Left cardiac atrium (tissue), 4 donors: ENCODE data around the gene RNF40. TPM values are rescaled to one million over a fixed set of nuclear protein-coding genes. Genes with fewer than 3 reads are reported as not detected.

Experiments used
- ATAC-seq, 2 donors: fragments of 200-7000 bp; cut with Tn5 transposase; one replicate each; pipeline ENCODE4 v1.9.1; 2020; ENCODE audit warnings: mild to moderate bottlenecking in 2 of 2, moderate library complexity in 2 of 2
- DNase-seq: peaks from one replicate; pipeline ENCODE4 v3.0.0-alpha.2; 2020
- intact Hi-C, 2 donors: fragments of 100-400 bp; cut with DNase I; formaldehyde crosslinking; loops; one replicate each; pipeline versions ENCODE4 v1.14.1 to v1.15.1; 2022 to 2023
- total RNA-seq, 2 donors: library from RNA; stranded (reverse); fragmentation: NEBNext Ultra II Directional; extraction: Animal tissue kit (Norgen Biotek cat#: 25700); gene quantifications; one replicate each; pipeline ENCODE4 v1.2.1, GENCODE V29; 2021
- donor health status: DM: no; HTN: yes; CAD: no.
- donor health status: DM: no; HTN: yes; CAD: no; lungs with severe emphysema.
- donor health status: DM: yes; HTN: yes; CAD: no.
- donor health status: Dilated cardiomyopathy.

RNF40 gene
- total RNA-seq, 2 donors from 2014 or later: 41.2 to 72.1 TPM

- DNase-seq: no peak
- intact Hi-C loops: no loop called here
- ATAC-seq: no peak
Observed at GRCh38 chr16:30758988-30759491, 3.1 kb upstream of the RNF40 start.

GRCh38 chr16:30760001-30760559, 2.0 kb upstream of the RNF40 start:
- no peak for DNase-seq
- ATAC-seq: no peak
- intact Hi-C loops: no loop called here

- intact Hi-C loops: no loop called here
- DNase-seq (no peak), ATAC-seq (no peak)
Observed at GRCh38 chr16:30760577-30761426, 1.3 kb upstream of the RNF40 start.

GRCh38 chr16:30761427-30761927, 645 bp upstream of the RNF40 start:
- ATAC-seq (peak; percentile 8 to 52), DNase-seq (no peak)
- intact Hi-C loops: no loop called here

GRCh38 chr16:30762991-30763725, 1.0 kb downstream of the RNF40 start:
- intact Hi-C loops: no loop called here
- DNase-seq: no peak
- ATAC-seq: no peak

GRCh38 chr16:30764086-30764485, 2.0 kb downstream of the RNF40 start:
- intact Hi-C loops: no loop called here
- DNase-seq: no peak
- no peak for ATAC-seq

- DNase-seq (no peak), ATAC-seq (no peak)
- intact Hi-C loops: no loop called here
Observed at GRCh38 chr16:30764816-30765465, 2.8 kb downstream of the RNF40 start.

- intact Hi-C loops: no loop called here
- ATAC-seq (no peak), DNase-seq (no peak)
Observed at GRCh38 chr16:30766206-30766932, 4.2 kb downstream of the RNF40 start.

GRCh38 chr16:30766933-30767284, 4.8 kb downstream of the RNF40 start:
- peak; percentile 4 to 10 for ATAC-seq
- intact Hi-C loops: no loop called here
- no peak for DNase-seq

- DNase-seq: no peak
- peak in 1 of 2 donors; percentile 19 for ATAC-seq
- intact Hi-C loops: no loop called here
Observed at GRCh38 chr16:30767767-30768465, 5.8 kb downstream of the RNF40 start.

- DNase-seq (no peak), ATAC-seq (no peak)
- intact Hi-C loops: no loop called here
Observed at GRCh38 chr16:30768583-30769181, 6.6 kb downstream of the RNF40 start.

GRCh38 chr16:30769379-30770089, 7.4 kb downstream of the RNF40 start:
- ATAC-seq (no peak), DNase-seq (no peak)
- intact Hi-C loops: no loop called here

- DNase-seq (no peak), ATAC-seq (no peak)
- intact Hi-C loops: no loop called here
Observed at GRCh38 chr16:30771726-30772125, 9.6 kb downstream of the RNF40 start.

GRCh38 chr16:30773826-30774225, 11.7 kb downstream of the RNF40 start:
- intact Hi-C loops: no loop called here

GRCh38 chr16:30774367-30775130, 12.4 kb downstream of the RNF40 start:
- intact Hi-C loops: no loop called here
- ATAC-seq (peak; percentile 15 to 23), DNase-seq (no peak)

More at GRCh38 chr16:30773826-30774225, 11.7 kb downstream of the RNF40 start:
- no peak for DNase-seq
- ATAC-seq: no peak

GRCh38 chr16:30775131-30775391, 12.9 kb downstream of the RNF40 start:
- ATAC-seq (no peak), DNase-seq (no peak)
- intact Hi-C loops: no loop called here
